Measurements from ENCODE around the gene OLFML3.

DNA sequence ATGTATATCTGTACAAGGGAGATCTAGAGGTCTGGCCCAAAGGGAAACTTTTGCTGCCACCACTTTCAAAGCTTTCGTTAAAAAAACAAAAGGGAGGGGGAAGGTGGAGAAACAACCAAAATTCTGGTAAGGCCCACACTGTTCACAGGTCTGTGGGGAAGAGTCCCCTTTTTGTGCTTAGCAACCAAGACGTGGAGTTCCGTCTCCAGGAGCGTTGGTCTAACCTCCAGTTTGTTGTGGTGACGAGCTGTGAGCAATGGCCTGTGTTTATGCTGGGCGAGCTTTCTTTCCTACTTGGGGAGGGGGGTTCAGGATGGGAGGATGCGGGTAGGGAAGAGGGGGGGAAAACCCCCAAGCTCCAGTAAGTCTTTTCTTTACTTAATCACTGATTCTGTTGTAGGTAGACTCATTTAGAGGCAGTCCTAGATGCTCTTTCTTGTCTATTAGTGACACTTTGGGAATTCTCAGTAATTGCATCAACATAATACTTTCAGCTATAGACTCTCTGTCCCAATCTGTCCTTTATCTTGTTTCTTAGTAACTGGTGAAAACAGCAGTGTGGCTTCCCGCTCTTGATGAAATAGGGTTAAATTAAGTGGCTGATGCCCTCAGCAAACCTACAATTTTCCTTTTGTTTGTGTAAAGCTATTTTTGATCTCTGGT, 48.6 kb upstream of the OLFML3 start:
- TF ChIP-seq, protein P1, sequence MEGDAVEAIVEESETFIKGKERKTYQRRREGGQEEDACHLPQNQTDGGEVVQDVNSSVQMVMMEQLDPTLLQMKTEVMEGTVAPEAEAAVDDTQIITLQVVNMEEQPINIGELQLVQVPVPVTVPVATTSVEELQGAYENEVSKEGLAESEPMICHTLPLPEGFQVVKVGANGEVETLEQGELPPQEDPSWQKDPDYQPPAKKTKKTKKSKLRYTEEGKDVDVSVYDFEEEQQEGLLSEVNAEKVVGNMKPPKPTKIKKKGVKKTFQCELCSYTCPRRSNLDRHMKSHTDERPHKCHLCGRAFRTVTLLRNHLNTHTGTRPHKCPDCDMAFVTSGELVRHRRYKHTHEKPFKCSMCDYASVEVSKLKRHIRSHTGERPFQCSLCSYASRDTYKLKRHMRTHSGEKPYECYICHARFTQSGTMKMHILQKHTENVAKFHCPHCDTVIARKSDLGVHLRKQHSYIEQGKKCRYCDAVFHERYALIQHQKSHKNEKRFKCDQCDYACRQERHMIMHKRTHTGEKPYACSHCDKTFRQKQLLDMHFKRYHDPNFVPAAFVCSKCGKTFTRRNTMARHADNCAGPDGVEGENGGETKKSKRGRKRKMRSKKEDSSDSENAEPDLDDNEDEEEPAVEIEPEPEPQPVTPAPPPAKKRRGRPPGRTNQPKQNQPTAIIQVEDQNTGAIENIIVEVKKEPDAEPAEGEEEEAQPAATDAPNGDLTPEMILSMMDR (conservative IDR thresholded peaks at IDR 0.05 in 1 of 2, IDR thresholded peaks at IDR 0.05 in 1 of 2; ENCODE audit: extremely low read depth in 1 of 2, insufficient read depth in 1 of 2, low read depth in 1 of 2, low read length in 2 of 2) = no peak
- TF ChIP-seq EZH2 (IDR thresholded peaks at IDR 0.05; ENCODE audit: borderline replicate concordance, low read length) = no peak

All from mammary epithelial cell (primary cell).